Midbrain (tissue), 1 donor: Measurements from ENCODE around the gene HAUS3.
"Not testable (repeated sequence)": the region's sequence is repeated elsewhere in the genome, so short reads cannot be mapped to it uniquely, and the experiment has no call there.

Experiments used
- DNase-seq: peaks from one replicate; lab custom pipeline; 2025; lab: John Stamatoyannopoulos, UW

Gene HAUS3

DNA sequence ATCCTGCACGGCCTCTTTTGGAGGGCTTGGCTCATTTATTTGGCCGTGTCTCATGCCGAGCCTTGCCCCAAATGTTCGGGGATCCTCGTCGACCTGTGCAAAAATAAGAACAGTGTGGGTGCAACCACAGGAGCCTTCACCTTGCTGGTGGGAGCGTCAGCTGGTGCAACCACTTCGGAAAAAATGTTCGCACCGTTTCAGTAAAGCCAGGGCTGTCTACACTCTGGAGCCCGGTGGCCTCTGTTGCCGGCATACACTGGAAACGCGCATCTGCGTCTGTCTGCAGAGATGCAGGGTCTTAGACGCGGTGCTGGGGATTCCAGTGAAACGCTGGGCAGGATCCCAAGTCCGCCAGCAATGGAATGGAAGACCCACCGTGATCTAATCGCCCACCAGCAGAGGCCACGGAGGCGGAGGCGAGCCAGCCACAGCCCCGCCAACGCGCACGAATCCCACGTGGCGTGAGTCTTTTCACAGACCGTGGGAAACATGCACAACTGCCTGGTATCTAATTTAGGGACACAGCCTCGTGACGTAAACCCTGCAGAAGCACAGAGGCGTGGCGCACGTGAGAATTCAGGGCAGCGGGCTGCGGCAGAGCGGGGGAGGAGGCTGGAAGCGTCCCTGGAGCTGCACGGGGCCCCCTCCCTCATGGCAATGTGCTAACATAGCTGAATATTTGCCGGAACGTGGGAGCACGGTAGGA is 33.8 kb upstream of the HAUS3 start:
- DNase-seq = no peak

DNA sequence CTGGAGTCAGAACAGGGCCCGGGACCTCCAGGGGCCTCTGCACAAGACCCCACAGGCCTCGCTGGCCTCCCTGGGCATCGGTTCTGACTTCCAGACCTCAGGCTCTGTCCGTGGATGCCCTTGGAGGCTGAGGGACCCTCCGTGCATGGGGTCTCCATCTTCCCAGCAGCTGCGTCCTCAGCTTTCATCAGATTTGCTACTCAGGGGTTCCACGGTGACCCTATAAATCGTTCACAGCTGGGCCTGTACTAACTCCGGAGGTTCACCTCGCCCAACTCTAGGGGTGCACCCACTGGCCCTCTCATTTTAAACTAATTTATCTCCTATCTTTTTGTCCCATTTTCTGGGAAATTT is 33.1 kb upstream of the HAUS3 start:
- DNase-seq = not testable (repeated sequence)

DNA sequence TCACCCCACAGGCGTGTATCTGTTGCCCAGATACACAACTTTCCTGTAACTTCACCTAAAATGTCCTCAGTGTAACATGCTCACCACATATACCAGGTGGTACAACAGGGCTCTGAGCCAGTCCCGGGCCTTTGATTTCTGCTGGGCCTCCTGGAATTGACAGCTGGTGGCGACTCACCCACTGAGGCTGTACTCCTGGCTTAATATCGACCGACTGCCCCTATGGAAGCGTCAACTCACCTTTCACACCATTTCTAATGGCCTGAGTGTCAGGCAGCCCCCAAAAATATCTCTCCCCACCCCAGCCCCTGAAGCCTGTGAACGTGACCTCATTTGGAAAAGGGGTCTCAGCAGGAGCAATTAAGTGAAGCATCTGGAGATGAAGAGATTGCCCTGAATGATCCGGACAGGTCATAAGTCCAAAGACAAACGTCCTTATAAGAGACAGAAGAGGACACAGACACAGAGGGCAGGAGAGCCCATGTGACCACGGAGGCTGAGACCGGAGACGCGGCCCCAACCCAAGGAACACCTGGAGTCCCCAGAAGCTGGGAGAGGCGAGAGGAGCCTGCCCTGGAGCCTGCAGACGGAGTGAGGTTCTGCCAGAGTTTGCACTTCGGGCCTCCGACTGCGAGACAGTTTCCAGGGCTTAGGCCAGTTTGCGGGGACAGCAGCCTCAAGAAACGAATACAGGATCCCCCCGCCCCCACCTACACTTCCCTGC is 32.6 kb upstream of the HAUS3 start:
- no peak for DNase-seq

DNA sequence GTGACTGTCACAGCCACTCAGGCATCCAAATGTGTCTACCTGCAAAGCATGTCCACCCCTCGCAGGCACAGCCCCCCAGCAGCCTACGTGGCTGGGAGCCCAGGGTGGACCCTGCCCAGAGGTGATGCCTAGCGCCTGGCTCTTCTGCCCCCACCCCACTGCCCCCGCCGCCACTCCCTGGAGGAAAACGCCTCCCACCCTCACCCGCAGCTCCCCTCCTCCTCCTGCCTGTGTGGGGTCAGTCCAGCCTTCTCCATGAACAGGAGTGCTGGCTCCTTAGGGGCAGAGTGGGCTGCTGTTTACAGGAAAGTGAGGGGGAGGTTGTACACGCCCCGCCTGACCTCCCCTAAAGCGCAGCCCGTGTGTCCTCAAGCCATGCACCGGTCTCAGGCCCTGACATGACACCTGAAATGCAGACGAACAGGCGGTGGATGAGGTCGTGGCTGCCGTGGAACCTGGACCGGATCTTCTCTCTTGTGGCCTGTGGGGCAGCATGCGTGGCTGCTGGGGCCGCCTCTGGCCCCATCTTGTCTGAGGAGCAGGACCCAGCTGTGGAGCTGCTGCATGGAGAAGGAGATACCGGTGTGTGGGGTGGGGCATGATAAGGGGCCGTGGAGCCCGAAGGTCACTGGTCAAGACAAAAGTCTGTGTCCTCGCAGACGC is 31.9 kb upstream of the HAUS3 start:
- DNase-seq = no peak

DNA sequence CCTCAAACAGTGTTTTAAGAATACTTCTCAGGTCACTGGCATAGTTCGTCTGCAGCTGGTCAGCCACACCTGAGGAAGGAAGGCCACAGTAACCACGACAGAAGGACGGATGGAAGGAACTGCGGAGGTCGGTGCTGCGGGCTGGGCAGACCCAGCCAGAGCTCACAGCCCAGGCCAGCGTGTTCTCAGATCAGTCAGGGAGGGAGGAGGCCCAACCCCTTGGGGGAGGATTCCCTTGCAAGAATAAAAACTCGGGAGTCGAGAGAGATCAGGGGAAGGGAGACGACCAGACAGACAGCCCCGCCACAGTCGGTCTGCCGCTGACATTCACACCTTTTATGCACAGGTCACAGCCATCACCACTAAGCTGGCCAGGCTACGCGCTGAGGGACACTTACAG is 31.3 kb upstream of the HAUS3 start:
- no peak for DNase-seq

- DNase-seq = no peak
Measured at GRCh38 chr4:2272828-2273120, 30.9 kb upstream of the HAUS3 start.

- no peak for DNase-seq
Measured at GRCh38 chr4:2272026-2272827, 30.3 kb upstream of the HAUS3 start.

DNA sequence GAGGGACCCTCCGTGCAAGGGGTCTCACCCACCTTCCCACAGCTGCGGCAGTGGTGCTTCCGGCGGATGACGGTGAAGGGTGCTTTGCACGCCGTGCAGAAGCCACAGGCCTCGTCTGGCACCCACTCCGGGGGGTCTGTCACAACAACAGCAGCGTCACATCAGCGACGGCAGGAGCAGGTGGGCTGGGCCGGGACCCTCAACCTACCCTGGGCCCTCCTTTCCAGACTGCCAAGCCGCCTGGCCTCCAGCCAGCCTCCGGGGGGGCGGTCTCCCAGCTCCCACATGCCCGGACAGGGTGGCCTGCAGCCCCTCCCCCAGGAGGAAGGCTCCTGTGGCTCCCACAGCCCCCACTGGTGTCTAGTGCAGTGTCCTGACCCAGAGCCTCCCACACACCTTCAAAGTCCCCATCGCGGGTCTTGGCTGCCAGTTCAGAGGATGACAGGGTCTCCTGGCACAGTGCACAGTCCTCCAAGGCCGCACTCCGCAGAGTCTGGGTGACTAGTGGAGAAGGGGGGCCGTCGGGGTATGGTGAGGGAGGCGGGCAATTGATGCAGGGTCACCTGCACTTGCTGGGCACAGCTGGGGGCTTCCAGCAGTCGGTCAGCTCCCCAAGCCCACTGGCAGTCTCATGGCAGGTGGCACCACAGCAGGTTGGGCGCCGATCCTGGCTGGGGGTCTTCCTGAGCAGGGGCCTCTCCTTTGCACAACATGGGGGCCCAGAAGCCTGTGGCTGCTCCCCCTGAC is 29.5 kb upstream of the HAUS3 start:
- DNase-seq = no peak

GRCh38 chr4:2270341-2271165 is 28.6 kb upstream of the HAUS3 start:
- DNase-seq = no peak

DNA sequence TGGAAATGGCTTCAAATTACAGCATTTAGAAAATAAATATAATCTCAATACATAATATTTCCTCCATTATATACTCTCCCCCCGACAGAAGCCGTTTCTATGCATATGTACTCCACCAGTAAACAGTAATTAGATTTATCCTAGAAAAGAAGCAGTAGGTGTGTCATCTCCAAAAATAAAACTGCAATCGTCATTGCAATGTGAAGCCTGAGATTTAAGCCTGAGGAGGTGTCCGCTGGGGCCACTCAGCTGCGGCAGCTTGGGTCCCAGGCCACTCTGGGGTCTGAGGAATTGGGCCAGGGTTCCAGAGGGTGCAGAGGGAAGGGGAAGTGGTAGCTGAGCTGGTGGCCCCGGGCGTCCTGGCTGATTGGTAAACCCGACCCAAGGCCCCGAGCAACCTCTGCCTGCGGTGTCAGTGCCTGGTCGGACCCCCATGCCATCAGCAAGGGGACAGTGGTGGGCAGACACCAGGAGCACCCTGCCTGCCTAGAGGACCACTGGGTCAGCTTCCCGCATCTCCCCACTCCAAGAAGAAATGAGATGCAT is 27.8 kb upstream of the HAUS3 start:
- DNase-seq = no peak

- DNase-seq = no peak
Measured at GRCh38 chr4:2269206-2269531, 27.2 kb upstream of the HAUS3 start.

DNA sequence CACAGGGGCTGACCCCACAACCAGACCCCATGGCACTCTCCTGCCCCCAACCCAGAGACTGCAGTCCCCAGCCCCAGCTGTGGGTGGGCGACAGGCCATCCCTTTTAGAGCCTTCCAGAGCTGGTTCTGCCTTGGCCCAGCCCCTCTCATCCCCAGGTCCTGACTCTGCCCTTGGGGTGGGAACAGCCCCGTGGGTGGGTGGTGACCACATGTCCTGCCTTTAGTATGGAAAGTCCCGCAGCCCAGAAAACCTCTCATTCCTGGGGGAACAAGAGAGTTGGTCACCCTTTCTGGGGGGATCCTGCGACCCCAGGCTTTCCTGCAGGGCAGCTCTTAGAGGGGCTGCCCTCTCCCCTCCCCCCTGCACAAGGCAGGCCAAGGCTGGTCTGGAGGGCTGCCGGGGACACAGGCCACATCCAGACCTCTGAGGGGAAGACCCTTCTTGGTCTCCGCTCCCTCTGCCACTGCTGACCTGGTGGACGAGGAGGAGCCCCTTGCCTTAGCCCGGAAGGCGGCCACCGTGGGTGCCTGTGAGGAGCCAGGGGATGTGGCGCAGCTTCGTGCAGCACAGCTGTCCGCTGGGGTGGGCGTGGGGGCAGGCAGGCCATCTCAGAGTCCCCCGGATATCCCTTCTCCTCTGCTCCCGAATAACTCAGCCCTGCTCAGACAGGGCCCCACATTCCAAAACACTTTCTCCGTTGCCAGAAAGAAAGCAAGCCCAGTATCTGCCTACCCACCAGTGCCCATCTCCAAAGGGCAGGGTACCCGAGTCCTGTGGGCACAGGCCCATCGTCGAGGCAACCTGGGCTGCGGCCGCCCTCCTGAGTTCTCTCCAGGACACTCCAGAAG is 26.7 kb upstream of the HAUS3 start:
- DNase-seq = no peak

GRCh38 chr4:2267841-2268240 is 25.9 kb upstream of the HAUS3 start:
- no peak for DNase-seq

DNA sequence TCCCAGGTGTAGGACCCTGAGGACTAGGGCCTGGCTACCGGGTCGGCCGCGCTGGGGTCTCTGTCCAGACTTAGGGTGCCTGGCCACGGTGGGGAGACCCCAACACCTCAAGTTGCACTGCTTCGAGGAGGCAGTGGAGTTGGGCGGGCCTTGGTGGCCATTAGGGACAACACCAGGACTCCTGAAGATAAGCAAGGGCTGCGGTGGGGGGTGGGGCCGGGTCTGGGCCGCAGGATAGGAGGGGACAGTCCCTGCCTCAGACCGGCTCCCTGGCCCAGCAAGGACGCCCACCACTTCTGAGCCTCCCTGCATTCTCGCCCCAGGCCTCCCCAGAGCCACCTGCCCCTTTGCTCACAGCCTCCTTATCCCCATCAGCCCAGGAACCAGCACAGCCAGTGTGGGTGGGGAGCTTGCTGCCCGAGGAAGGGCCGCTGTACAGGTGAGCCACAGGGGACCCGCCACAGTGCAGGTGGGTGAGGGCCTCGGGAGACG is 25.4 kb upstream of the HAUS3 start:
- no peak for DNase-seq

DNA sequence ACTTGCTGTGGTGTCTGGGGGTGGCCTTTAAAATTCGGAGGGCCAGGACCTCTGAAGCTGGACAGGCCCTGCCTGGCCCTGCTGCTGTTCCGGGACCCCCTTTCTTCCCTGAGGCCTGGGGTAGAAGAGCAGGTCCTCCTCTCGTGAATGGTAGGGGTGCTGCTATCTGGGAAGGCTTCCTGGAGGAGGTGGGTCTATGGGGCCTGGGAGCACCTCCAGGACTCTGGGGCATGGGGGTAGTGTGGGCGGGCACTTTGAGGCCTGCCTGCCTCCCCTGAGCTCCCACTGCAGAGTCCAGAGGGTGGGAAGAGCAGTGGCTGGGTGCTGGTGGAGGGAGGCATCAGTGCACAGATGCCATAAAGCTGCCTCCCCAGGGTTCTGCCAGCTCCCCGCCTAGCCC is 24.9 kb upstream of the HAUS3 start:
- DNase-seq = no peak

DNA sequence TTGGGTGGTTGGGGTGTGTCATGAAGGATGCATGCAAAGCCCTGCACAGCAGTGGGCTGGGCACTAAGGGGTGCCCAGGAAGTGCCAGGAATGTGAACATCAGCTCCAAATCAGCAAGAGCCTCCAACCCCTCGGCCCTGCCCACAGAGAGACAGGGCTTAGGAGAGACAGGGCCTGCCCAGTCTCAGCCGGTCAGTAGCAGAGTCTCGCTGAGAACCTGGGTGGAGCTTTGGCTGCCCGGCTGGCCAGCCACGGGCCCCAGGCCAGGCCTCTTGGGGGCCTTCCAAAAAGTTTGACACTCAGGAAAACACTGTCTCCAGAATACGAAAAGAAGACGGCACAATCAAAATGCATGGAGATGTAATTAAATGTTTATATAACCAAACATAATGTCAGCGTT is 24.3 kb upstream of the HAUS3 start:
- DNase-seq = peak; percentile 68

GRCh38 chr4:2265113-2266110 is 23.5 kb upstream of the HAUS3 start:
- DNase-seq = no peak

DNA sequence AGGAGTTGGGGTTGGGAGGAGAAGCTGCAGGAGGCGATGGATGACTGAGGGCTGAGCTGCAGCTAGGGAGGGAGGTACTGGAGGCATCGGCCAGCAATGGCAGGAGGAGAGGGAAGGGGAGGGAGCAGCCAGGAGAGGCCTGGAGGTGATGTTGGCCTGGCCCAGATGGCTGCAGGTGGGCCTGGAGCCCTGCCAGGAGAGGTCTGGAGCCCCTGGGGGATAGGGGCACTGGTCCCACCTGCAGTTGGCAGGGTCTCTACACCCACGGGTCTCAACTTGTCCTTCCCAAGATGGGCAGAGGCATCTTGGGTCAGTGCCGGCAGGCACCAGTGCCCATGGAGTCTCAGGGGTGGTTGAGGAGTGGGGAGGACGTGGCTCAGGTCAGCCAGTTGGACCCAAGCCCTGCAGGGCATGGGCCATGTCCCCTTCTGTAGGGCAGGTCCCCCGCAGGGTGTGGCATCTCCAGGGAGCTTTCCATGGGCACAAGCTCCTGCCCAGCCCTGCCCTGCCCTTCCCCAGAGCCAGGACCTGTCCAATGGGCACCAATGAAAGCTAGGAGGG is 22.6 kb upstream of the HAUS3 start:
- no peak for DNase-seq
